Mesenchymal stem cell (in vitro differentiated cells and primary cell): ENCODE data around the gene ERG. TPM values are rescaled to one million over a fixed set of nuclear protein-coding genes. Genes with fewer than 3 reads are reported as not detected.

Experiments used
- DNase-seq: peaks from one replicate; pipeline ENCODE4 v3.0.0-alpha.2; 2013
- H2AFZ ChIP-seq: one replicate; pipeline ENCODE4 v1.6.1; 2013; ENCODE audit warnings: low read depth, mild to moderate bottlenecking, control low read depth, inconsistent platforms, low read length, moderate library complexity
- H2AK5ac ChIP-seq: 2 replicates; pipeline ENCODE4 v1.6.1; 2013; ENCODE audit warnings: low read length, moderate library complexity, mild to moderate bottlenecking, inconsistent platforms; ENCODE audit not compliant: severe bottlenecking
- H2BK120ac ChIP-seq: one replicate; pipeline ENCODE4 v1.6.1; 2013; ENCODE audit warnings: low read depth, mild to moderate bottlenecking, inconsistent platforms, low read length, moderate library complexity
- H2BK12ac ChIP-seq, 2 experiments: one replicate each; pipeline ENCODE4 v1.6.1; 2013; ENCODE audit warnings: inconsistent platforms in 2 of 2, low read length in 2 of 2, mild to moderate bottlenecking in 2 of 2, moderate library complexity in 2 of 2, control low read depth in 1 of 2
- H2BK15ac ChIP-seq: one replicate; pipeline ENCODE4 v1.6.1; 2013; ENCODE audit warnings: mild to moderate bottlenecking, low read depth, inconsistent platforms; ENCODE audit not compliant: poor library complexity, severe bottlenecking
- H2BK5ac ChIP-seq: 2 replicates; pipeline ENCODE4 v1.6.1; 2013; ENCODE audit warnings: low read depth, mild to moderate bottlenecking, low read length, control low read depth, inconsistent platforms; ENCODE audit not compliant: poor library complexity, severe bottlenecking
- H3K14ac ChIP-seq, 2 experiments: one replicate each; pipeline ENCODE4 v1.6.1; 2013; ENCODE audit warnings: inconsistent platforms in 2 of 2, low read length in 2 of 2, control low read depth in 1 of 2, mild to moderate bottlenecking in 1 of 2, moderate library complexity in 1 of 2
- H3K18ac ChIP-seq, 2 experiments: one replicate each; pipeline ENCODE4 v1.6.1; 2013; ENCODE audit warnings: inconsistent platforms in 2 of 2, low read length in 2 of 2, control low read depth in 1 of 2, low read depth in 1 of 2, mild to moderate bottlenecking in 1 of 2
- H3K23ac ChIP-seq, 2 experiments: one replicate each; pipeline ENCODE4 v1.6.1; 2013; ENCODE audit warnings: inconsistent platforms in 2 of 2, low read length in 2 of 2, mild to moderate bottlenecking in 2 of 2, moderate library complexity in 2 of 2, control low read depth in 1 of 2
- H3K27ac ChIP-seq: 2 replicates; pipeline ENCODE4 v1.5.1; 2013; ENCODE audit warnings: mild to moderate bottlenecking, moderate library complexity, low read length, control low read depth, inconsistent platforms; ENCODE audit not compliant: poor library complexity, severe bottlenecking
- H3K27me3 ChIP-seq, 2 experiments: 2 replicates each; pipeline versions ENCODE4 v1.6.1 to v1.7.0; 2013; ENCODE audit warnings: low read length in 2 of 2, mild to moderate bottlenecking in 2 of 2, moderate library complexity in 2 of 2, control low read depth in 1 of 2, inconsistent platforms in 1 of 2; ENCODE audit not compliant: control insufficient read depth in 1 of 2, insufficient read depth in 1 of 2
- H3K36me3 ChIP-seq, 2 experiments: 2 replicates each; pipeline versions ENCODE4 v1.6.1 to v1.7.0; 2013; ENCODE audit warnings: low read length in 2 of 2, control low read depth in 1 of 2, inconsistent platforms in 1 of 2, low read depth in 1 of 2, mild to moderate bottlenecking in 1 of 2; ENCODE audit not compliant: insufficient read depth in 2 of 2, control insufficient read depth in 1 of 2
- H3K4ac ChIP-seq, 2 experiments: one replicate each; pipeline ENCODE4 v1.6.1; 2013; ENCODE audit warnings: inconsistent platforms in 2 of 2, low read length in 2 of 2, mild to moderate bottlenecking in 2 of 2, moderate library complexity in 2 of 2, control low read depth in 1 of 2, low read depth in 1 of 2
- H3K4me1 ChIP-seq: 2 replicates; pipeline ENCODE4 v1.6.1; 2013; ENCODE audit warnings: low read depth, low read length, control low read depth; ENCODE audit not compliant: control insufficient read depth, insufficient read depth
- H3K4me2 ChIP-seq: 2 replicates; pipeline ENCODE4 v1.6.1; 2013; ENCODE audit warnings: low read length, mild to moderate bottlenecking, inconsistent platforms; ENCODE audit not compliant: poor library complexity, severe bottlenecking
- H3K4me3 ChIP-seq, 2 experiments: 2 replicates each; pipeline versions ENCODE4 v1.5.1 to v1.7.0; 2013; ENCODE audit warnings: low read length in 2 of 2, mild to moderate bottlenecking in 2 of 2, control low read depth in 1 of 2, low read depth in 1 of 2; ENCODE audit not compliant: insufficient read depth in 1 of 2
- H3K79me1 ChIP-seq: replicated peaks from 2 replicates; pipeline ENCODE4 v1.6.1; 2013; ENCODE audit warnings: mild to moderate bottlenecking, control low read depth, low read length, inconsistent platforms; ENCODE audit not compliant: poor library complexity, severe bottlenecking
- H3K9ac ChIP-seq: 2 replicates; pipeline ENCODE4 v1.7.0; 2013; ENCODE audit warnings: mild to moderate bottlenecking, low read length, moderate library complexity
- H3K9me3 ChIP-seq: 2 replicates; pipeline ENCODE4 v1.7.0; 2013; ENCODE audit warnings: mild to moderate bottlenecking, low read length; ENCODE audit not compliant: control insufficient read depth
- H4K8ac ChIP-seq: one replicate; pipeline ENCODE4 v1.6.1; 2013; ENCODE audit warnings: inconsistent platforms, mild to moderate bottlenecking, low read length, moderate library complexity
- H4K91ac ChIP-seq: one replicate; pipeline ENCODE4 v1.6.1; 2013; ENCODE audit warnings: mild to moderate bottlenecking, low read length, inconsistent platforms
- WGBS: methylation state at CpG from one replicate; pipeline ENCODE4 v1.1.7; 2013; ENCODE audit warnings: mixed read lengths; 5-methylcytosine and 5-hydroxymethylcytosine counted together
- small RNA-seq: library from polyadenylated mRNA; stranded (forward); fragments of <200 nt; extraction: miRNeasy Mini kit (QIAGEN cat#:217004); gene quantifications from one replicate; pipeline ENCODE3, GENCODE V24; 2013; ENCODE audit warnings: low read depth

ERG gene

GRCh38 chr21:38330666-38331065 lies 167.6 kb downstream of the ERG start:
- Histone ChIP-seq H3K27ac (no peak overlapping the region), H3K4me2 (no peak overlapping the region), H3K23ac (no peak overlapping the region), H2BK5ac (no peak overlapping the region), H2AFZ (no peak overlapping the region), H4K91ac (no peak overlapping the region), H2BK15ac (no peak overlapping the region), H2AK5ac (peak overlapping the region; percentile 85), H3K79me1 (no peaks in the 10 kb centered on the region), H2BK120ac (no peak overlapping the region), H3K36me3 (peaks cover 0 to under 1% of the 10 kb centered on the region in 2 experiments), H3K4me1 (peaks cover 13% of the 10 kb centered on the region), H3K4ac (no peak overlapping the region), H3K9ac (peak overlapping the region; percentile 68), H3K27me3 (no peaks in the 10 kb centered on the region), H3K14ac (no peak overlapping the region), H4K8ac (no peak overlapping the region), H2BK12ac (no peak overlapping the region), H3K18ac (no peak overlapping the region), H3K9me3 (no peaks in the 10 kb centered on the region), H3K4me3 (peak overlapping the region in 1 of 2 experiments; percentile 15)
- 98% methylated on average over 2 of the region's 2 CpGs for WGBS
- no peak for DNase-seq

Small RNA genes lying within 50 kb of the gene (small RNA-seq; reads per million reads assigned to genes)
- gene SNRPGP13, result not detected
